K562 (cell line): ENCODE data around the gene HLA-DOA. TPM values are rescaled to one million over a fixed set of nuclear protein-coding genes. Genes with fewer than 3 reads are reported as not detected.

ENCODE experiments used
- HEY1 ChIP-seq: fragments of 250-450 bp; sonication (Bioruptor Pico); IDR thresholded peaks from 2 replicates; pipeline ENCODE4 v1.5.0; 2020; ENCODE audit warnings: mild to moderate bottlenecking, moderate library complexity, borderline replicate concordance
- HNRNPUL1 ChIP-seq: fragments of 200-400 bp; formaldehyde crosslinking; IDR thresholded peaks from 2 replicates; pipeline ENCODE4 v1.6.1; 2017; ENCODE audit warnings: low read length
- NCOR1 ChIP-seq: fragments of 450-650 bp; IDR thresholded peaks from 2 replicates; pipeline ENCODE4 v1.6.1; 2016; ENCODE audit warnings: mild to moderate bottlenecking, moderate library complexity
- REST ChIP-seq, 2 experiments: fragments of 450-650 bp; formaldehyde crosslinking in 1 of 2; IDR thresholded peaks; 2 replicates each; pipeline versions ENCODE4 v1.4.0 to v1.6.1; 2014 to 2020; ENCODE audit warnings: mild to moderate bottlenecking in 2 of 2, borderline replicate concordance in 1 of 2, low read depth in 1 of 2
- ZBTB33 ChIP-seq: sonication (generic); formaldehyde crosslinking; IDR thresholded peaks from 2 replicates; pipeline ENCODE4 v1.8.1; 2023; ENCODE audit warnings: mild to moderate bottlenecking, missing genetic modification reagents
- ZNF318 ChIP-seq, 2 experiments: fragments of 450-650 bp; IDR thresholded peaks; 2 replicates each; pipeline ENCODE4 v1.6.1; 2016; ENCODE audit warnings: mild to moderate bottlenecking in 2 of 2, borderline replicate concordance in 1 of 2, low read depth in 1 of 2, moderate library complexity in 1 of 2
- ZNF354B ChIP-seq: fragments of 250-450 bp; sonication (Bioruptor Pico); IDR thresholded peaks from 2 replicates; pipeline ENCODE4 v1.4.0; 2020
- polyA plus RNA-seq, 8 experiments: library from polyadenylated mRNA; depleted of rRNA in 4 of 8; stranded (reverse) in 5 of 8; unstranded in 3 of 8; fragments of >200 nt; fragmentation: Nextera tagmentation in 2 of 8; fragmentation: Illumina TruSeq in 1 of 8; extraction: Ambion mirVana in 2 of 8; extraction: Trizol in 1 of 8; gene quantifications; 2 replicates each; pipeline versions ENCODE4 v1.2.1 to v1.2.3, GENCODE V29; 2011 to 2014; ENCODE audit warnings: inconsistent platforms in 1 of 8, missing spikeins in 1 of 8
- total RNA-seq, 7 experiments: library from RNA; depleted of rRNA in 6 of 7; stranded (reverse); fragments of >200 nt in 6 of 7; fragmentation: Illumina TruSeq in 2 of 7; extraction: Trizol in 2 of 7; gene quantifications; 2 replicates each; pipeline versions ENCODE4 v1.2.1 to v1.2.3, GENCODE V29; 2011 to 2021; ENCODE audit warnings: low replicate concordance in 1 of 7

The HLA-DOA gene
- total and polyA plus RNA-seq, 9 of the 15 experiments (the other 6 are each of a cell fraction or from before 2014, with no cell fraction given) = 0.07 TPM; not detected in 8

- TF ChIP-seq REST (IDR thresholded peaks at IDR 0.05; ENCODE audit: borderline replicate concordance) (peak; percentile 29), REST (CRISPR knock-in tag; IDR thresholded peaks at IDR 0.05; ENCODE audit: low read depth) (no peak), ZBTB33 (CRISPR knock-in tag) (no peak), HNRNPUL1 (no peak), ZNF318 (IDR thresholded peaks at IDR 0.05; ENCODE audit: borderline replicate concordance in 1 of 2, low read depth in 1 of 2) (0 out of 4 replicates have a peak, but pooled peaks of 1 of the 2 experiments have one; percentile 14), ZNF354B (CRISPR knock-in tag) (no peak), NCOR1 (no peak), HEY1 (no peak)
Observed at GRCh38 chr6:32970413-32971241, 38.8 kb downstream of the HLA-DOA start (continued).
